ENCODE results near the gene PEPD.

DNA sequence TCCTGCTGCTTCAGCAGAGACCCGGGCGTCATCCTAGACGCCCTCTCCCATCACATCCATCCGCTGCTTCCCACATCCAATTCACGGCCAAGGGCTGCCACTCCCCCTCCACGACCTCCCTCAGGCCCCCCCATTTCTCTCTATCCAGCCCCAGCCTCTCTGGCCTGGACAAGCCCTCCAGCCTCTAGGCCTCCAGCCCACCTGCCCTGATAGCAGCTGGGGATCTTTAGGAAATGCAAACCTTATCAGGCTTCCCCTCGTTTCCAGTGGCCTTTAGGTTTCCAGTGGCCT is 51.6 kb downstream of the PEPD start:
- no peak for TF ChIP-seq EZH2 (IDR thresholded peaks at IDR 0.05; ENCODE audit: borderline replicate concordance, low read length)
- TF ChIP-seq, protein P1, sequence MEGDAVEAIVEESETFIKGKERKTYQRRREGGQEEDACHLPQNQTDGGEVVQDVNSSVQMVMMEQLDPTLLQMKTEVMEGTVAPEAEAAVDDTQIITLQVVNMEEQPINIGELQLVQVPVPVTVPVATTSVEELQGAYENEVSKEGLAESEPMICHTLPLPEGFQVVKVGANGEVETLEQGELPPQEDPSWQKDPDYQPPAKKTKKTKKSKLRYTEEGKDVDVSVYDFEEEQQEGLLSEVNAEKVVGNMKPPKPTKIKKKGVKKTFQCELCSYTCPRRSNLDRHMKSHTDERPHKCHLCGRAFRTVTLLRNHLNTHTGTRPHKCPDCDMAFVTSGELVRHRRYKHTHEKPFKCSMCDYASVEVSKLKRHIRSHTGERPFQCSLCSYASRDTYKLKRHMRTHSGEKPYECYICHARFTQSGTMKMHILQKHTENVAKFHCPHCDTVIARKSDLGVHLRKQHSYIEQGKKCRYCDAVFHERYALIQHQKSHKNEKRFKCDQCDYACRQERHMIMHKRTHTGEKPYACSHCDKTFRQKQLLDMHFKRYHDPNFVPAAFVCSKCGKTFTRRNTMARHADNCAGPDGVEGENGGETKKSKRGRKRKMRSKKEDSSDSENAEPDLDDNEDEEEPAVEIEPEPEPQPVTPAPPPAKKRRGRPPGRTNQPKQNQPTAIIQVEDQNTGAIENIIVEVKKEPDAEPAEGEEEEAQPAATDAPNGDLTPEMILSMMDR (conservative IDR thresholded peaks at IDR 0.05 in 1 of 2, IDR thresholded peaks at IDR 0.05 in 1 of 2; ENCODE audit: extremely low read depth in 1 of 2, insufficient read depth in 1 of 2, low read depth in 1 of 2, low read length in 2 of 2) = no peak

Data from mammary epithelial cell (primary cell).